HepG2 (cell line): ENCODE data around the gene ERCC2. TPM values are rescaled to one million over a fixed set of nuclear protein-coding genes. Genes with fewer than 3 reads are reported as not detected.
"Not testable (repeated sequence)": the region's sequence is repeated elsewhere in the genome, so short reads cannot be mapped to it uniquely, and the experiment has no call there.

Experiments
- ATAC-seq: fragments of 200-7000 bp; cut with Tn5 transposase; 3 replicates; pipeline ENCODE4 v1.9.1; 2020; ENCODE audit warnings: mild to moderate bottlenecking, moderate library complexity
- BruUV-seq: library from RNA; stranded (reverse); fragments of 400-500 nt; replicated peaks from 2 replicates; lab custom pipeline; 2021; lab: Mats Ljungman, UMichigan
- CTCF ChIA-PET: fragments of 300-600 bp; formaldehyde crosslinking; extraction: SDS; loops from one replicate; lab custom pipeline; 2021; ENCODE audit warnings: low total read pairs, inconsistent platforms, low intra/inter-chr PET ratio; lab: Yijun Ruan, JAX
- POLR2A ChIA-PET: fragments of 350-600 bp; sonication (Branson Sonifier 250); formaldehyde crosslinking; loops from one replicate; lab custom pipeline; 2020; ENCODE audit warnings: antibody characterized with exemption, inconsistent platforms; lab: Yijun Ruan, JAX
- DNase-seq: peaks from one replicate; pipeline ENCODE4 v3.0.0-alpha.2; 2015; ENCODE audit warnings: low spot score
- FAIRE-seq: peaks from 3 replicates; lab custom pipeline; 2011; peaks lifted over from hg19 to GRCh38; lab: Jason Lieb, UNC
- H2AFZ ChIP-seq: one replicate; pipeline ENCODE4 v1.6.1; 2011; ENCODE audit warnings: low read length, inconsistent platforms
- H3K27ac ChIP-seq: fragments of 300-600 bp; 3 replicates; pipeline ENCODE4 v1.8.0; 2011; ENCODE audit warnings: mixed run types, mild to moderate bottlenecking, mixed read lengths, low read length, inconsistent platforms; ENCODE audit not compliant: insufficient read depth; ENCODE audit errors: extremely low read length
- H3K27me3 ChIP-seq, 2 experiments: fragments of 200-600 bp in 1 of 2; 2 replicates in 1 of 2; 3 replicates in 1 of 2; pipeline versions ENCODE4 v1.6.0 to v1.8.0; 2011; ENCODE audit warnings: low read length in 2 of 2, mild to moderate bottlenecking in 2 of 2, moderate library complexity in 2 of 2, inconsistent platforms in 1 of 2; ENCODE audit not compliant: insufficient read depth in 2 of 2, control insufficient read depth in 1 of 2
- H3K36me3 ChIP-seq, 2 experiments: fragments of 200-600 bp in 1 of 2; replicated peaks in 1 of 2; 2 replicates in 1 of 2; 3 replicates in 1 of 2; pipeline versions ENCODE4 v1.5.1 to v1.8.0; 2011; ENCODE audit warnings: low read length in 2 of 2, inconsistent platforms in 1 of 2; ENCODE audit not compliant: insufficient read depth in 2 of 2, control insufficient read depth in 1 of 2
- H3K4me1 ChIP-seq: 2 replicates; pipeline ENCODE4 v1.5.1; 2012; ENCODE audit warnings: low read length, inconsistent platforms; ENCODE audit not compliant: insufficient read depth
- H3K4me2 ChIP-seq: 2 replicates; pipeline ENCODE4 v1.6.0; 2011; ENCODE audit warnings: low read depth, low read length, inconsistent platforms
- H3K4me3 ChIP-seq, 3 experiments: fragments of 200-600 bp in 1 of 3; sonication (generic), shearing (Covaris generic) in 1 of 3; replicated peaks in 1 of 3; 2 replicates each; pipeline ENCODE4 v1.5.1; 2011 to 2016; ENCODE audit warnings: low read length in 3 of 3, inconsistent platforms in 2 of 3, low read depth in 2 of 3, mild to moderate bottlenecking in 2 of 3, control low read depth in 1 of 3, mixed read lengths in 1 of 3; ENCODE audit not compliant: insufficient read depth in 1 of 3
- H3K79me2 ChIP-seq: one replicate; pipeline ENCODE4 v1.6.1; 2011; ENCODE audit warnings: low read length, inconsistent platforms; ENCODE audit not compliant: insufficient read depth
- H3K9ac ChIP-seq: 2 replicates; pipeline ENCODE4 v1.6.0; 2011; ENCODE audit warnings: mild to moderate bottlenecking, low read depth, low read length, inconsistent platforms; ENCODE audit not compliant: insufficient read depth
- H3K9me3 ChIP-seq: 2 replicates; pipeline ENCODE4 v1.5.1; 2012; ENCODE audit warnings: mild to moderate bottlenecking, low read length
- H4K20me1 ChIP-seq: 2 replicates; pipeline ENCODE4 v1.6.0; 2011; ENCODE audit warnings: inconsistent platforms, mild to moderate bottlenecking, low read length, moderate library complexity; ENCODE audit not compliant: insufficient read depth
- ZMAT3 ChIP-seq: sonication (generic); formaldehyde crosslinking; conservative IDR thresholded peaks from 2 replicates; pipeline ENCODE4 v1.7.0; 2021; ENCODE audit warnings: missing genetic modification reagents
- ZNF121 ChIP-seq: sonication (generic); formaldehyde crosslinking; IDR thresholded peaks from 2 replicates; pipeline ENCODE4 v1.5.0; 2020; ENCODE audit warnings: mild to moderate bottlenecking, missing genetic modification reagents
- ZNF382 ChIP-seq: sonication (generic); formaldehyde crosslinking; IDR thresholded peaks from 2 replicates; pipeline ENCODE4 v1.5.0; 2020; ENCODE audit warnings: missing genetic modification reagents, mild to moderate bottlenecking, borderline replicate concordance
- ZNF766 ChIP-seq: sonication (generic); formaldehyde crosslinking; IDR thresholded peaks from 2 replicates; pipeline ENCODE4 v1.5.0; 2020; ENCODE audit warnings: missing genetic modification reagents, borderline replicate concordance
- WGBS: methylation state at CpG from one replicate; pipeline ENCODE4 v1.1.6; 2017; ENCODE audit warnings: low lambda C conversion rate; 5-methylcytosine and 5-hydroxymethylcytosine counted together
- in situ Hi-C: cut with HindIII; loops from 2 replicates; pipeline ENCODE4 v1.10.0; 2017; ENCODE audit warnings: low pct_unique_long_range_greater_than_20kb; ENCODE audit not compliant: extremely low pct_ligation_motif_present
- intact Hi-C: fragments of 100-400 bp; cut with micrococcal nuclease; formaldehyde crosslinking; loops from one replicate; pipeline ENCODE4 v1.10.0; 2022; ENCODE audit not compliant: unreplicated experiment
- polyA plus RNA-seq, 8 experiments: library from polyadenylated mRNA; depleted of rRNA in 3 of 8; stranded (reverse) in 7 of 8; unstranded in 1 of 8; fragments of >200 nt; fragmentation: Illumina TruSeq in 4 of 8; extraction: Trizol in 4 of 8; gene quantifications; 2 replicates each; pipeline versions ENCODE4 v1.2.1 to v1.2.3, GENCODE V29; 2011 to 2016; ENCODE audit warnings: low read depth in 4 of 8, missing spikeins in 1 of 8, mixed read lengths in 1 of 8; ENCODE audit not compliant: insufficient read depth in 1 of 8
- total RNA-seq, 5 experiments: library from RNA; depleted of rRNA; stranded (reverse); fragments of >200 nt; fragmentation: Illumina TruSeq; extraction: Trizol; gene quantifications; 2 replicates each; pipeline ENCODE4 v1.2.3, GENCODE V29; 2016; ENCODE audit warnings: low read depth in 1 of 5

ERCC2 gene
- total and polyA plus RNA-seq, 2 of the 13 experiments (the other 11 are each of a cell fraction or from before 2014, with no cell fraction given): 25.4 to 49.2 TPM

DNA sequence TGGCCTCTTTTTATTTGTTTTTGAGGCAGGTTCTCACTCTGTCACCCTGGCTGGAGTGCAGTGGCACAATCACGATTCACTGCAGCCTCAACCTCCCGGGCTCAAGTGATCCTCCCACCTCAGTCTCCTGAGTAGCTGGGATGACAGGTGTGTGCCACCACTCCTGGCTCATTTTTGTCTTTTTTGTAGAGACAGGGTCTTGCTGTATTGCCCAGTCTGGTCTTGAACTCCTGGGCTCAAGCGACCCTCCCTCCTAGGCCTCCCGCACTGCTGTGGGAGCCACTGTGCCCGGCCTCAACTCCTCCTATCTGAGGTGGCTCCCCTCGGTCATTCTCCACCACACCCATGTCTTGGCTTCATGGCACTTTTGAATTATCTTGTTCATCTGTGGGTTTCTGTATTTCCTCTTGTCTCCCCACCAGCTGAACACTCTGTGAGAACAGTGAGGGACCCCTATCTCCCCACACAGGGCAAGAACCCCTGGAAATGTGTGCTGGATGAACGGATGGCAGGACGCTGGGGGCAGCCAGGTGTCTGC, 55.6 kb downstream of the ERCC2 start:
- Histone ChIP-seq H3K27ac (no peak overlapping the region), H3K36me3 (no peaks in the 10 kb centered on the region), H3K79me2 (no peaks in the 10 kb centered on the region), H3K4me1 (peaks cover 10% of the 10 kb centered on the region), H2AFZ (no peak overlapping the region), H3K4me2 (no peak overlapping the region), H3K4me3 (no peak overlapping the region), H4K20me1 (no peaks in the 10 kb centered on the region), H3K9me3 (no peaks in the 10 kb centered on the region), H3K27me3 (peaks cover 7 to 49% of the 10 kb centered on the region in 2 experiments; a peak in 4 of 5 replicates), H3K9ac (no peak overlapping the region)
- BruUV-seq: no TSS peak
- CTCF ChIA-PET: no interaction called here
- TF ChIP-seq ZNF121 (CRISPR knock-in tag) (0 out of 2 replicates have a peak, but pooled peaks have one; percentile 32), ZMAT3 (no peak), ZNF766 (CRISPR knock-in tag) (no peak), ZNF382 (CRISPR knock-in tag) (no peak)
- POLR2A ChIA-PET: interaction anchor here (0.6 kb wide), 1 partner anchor 1513 kb away, joined by 3 read pairs; no protein-coding TSS in a partner anchor
- intact Hi-C loops: no loop called here
- 42% methylated on average over 7 of the region's 8 CpGs for WGBS
- DNase-seq (no peak), ATAC-seq (no peak), FAIRE-seq (no peak)
- in situ Hi-C loops: no loop called here

DNA sequence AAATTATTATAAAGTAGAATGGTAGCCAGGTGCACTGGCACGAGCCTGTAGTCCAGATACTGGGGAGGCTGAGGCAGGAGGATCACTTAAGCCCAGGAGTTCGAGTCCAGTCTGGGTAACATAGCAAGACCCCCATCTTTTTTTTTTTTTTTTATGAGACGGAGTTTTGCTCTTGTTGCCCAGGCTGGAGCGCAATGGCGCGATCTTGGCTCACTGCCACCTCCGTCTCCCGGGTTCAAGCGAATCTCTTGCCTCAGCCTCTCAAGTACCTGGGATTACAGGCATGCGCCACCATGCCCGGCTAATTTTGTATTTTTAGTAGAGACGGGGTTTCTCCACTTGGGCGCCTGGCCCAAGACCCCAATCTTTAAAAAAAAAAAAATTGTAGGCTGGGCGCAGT, 58.1 kb downstream of the ERCC2 start:
- H3K36me3 ChIP-seq, H3K27ac ChIP-seq, DNase-seq, POLR2A ChIA-PET, H3K4me3 ChIP-seq, in situ Hi-C loops, H3K79me2 ChIP-seq, ATAC-seq, H3K9ac ChIP-seq, H2AFZ ChIP-seq, H3K9me3 ChIP-seq, intact Hi-C loops, CTCF ChIA-PET, BruUV-seq, H4K20me1 ChIP-seq, FAIRE-seq: not testable (repeated sequence)
- H3K27me3 ChIP-seq: peaks cover 3 to 34% of the 10 kb centered on the region in 2 experiments; a peak in 4 of 5 replicates
- H3K4me2 ChIP-seq: peak overlapping the region; percentile 74; the same call in 1 of the 2 replicates
- H3K4me1 ChIP-seq: peaks cover 10% of the 10 kb centered on the region
- WGBS: 92% methylated on average over 14 of the region's 14 CpGs
